Prostate gland (tissue), 2 donors: Measurements from ENCODE around the gene TBC1D7.

ENCODE experiments used
- POLR2A ChIP-seq: fragments of 450-650 bp; IDR thresholded peaks from one replicate; pipeline ENCODE4 v1.6.1; 2016; ENCODE audit warnings: antibody characterized with exemption, mild to moderate bottlenecking
- POLR2AphosphoS5 ChIP-seq: sonication (generic); formaldehyde crosslinking; IDR thresholded peaks from one replicate; pipeline ENCODE4 v1.6.1; 2017; ENCODE audit warnings: antibody characterized with exemption
- TF ChIP-seq, protein P1 (sequence below), 4 experiments: fragments of 200-600 bp in 2 of 4; fragments of 450-650 bp in 2 of 4; sonication (generic) in 2 of 4; IDR thresholded peaks; 1 replicate in 3 of 4; 2 replicates in 1 of 4; pipeline ENCODE4 v1.5.1; 2016 to 2019; ENCODE audit warnings: antibody characterized with exemption in 4 of 4, mild to moderate bottlenecking in 2 of 4, moderate library complexity in 2 of 4

DNA sequence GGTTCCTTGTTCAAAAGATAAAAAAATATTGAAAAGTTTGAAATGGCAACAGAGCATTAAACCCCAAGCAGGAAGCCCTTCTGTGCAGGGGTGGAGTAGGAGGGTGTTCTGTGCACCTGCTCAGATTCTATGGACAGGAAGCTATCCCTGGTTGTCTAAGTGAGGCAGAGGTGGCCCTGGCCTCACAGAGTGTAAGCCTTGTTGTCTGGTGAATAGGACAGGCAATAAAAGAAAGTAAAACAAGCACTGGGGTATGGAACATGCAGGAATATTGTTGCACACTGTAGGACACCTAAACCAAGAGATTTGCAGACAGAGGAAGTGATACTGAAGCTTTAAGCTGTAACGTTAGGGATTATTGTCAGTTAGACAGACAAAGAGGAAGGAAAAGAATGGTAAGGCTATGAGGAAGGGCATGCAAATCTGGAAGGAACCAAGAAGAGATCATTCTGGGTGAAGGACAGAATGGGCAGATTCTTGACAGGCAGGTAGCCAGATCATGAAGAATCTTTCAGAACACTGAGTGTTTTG, 66.8 kb downstream of the TBC1D7 start:
- TF ChIP-seq, protein P1, sequence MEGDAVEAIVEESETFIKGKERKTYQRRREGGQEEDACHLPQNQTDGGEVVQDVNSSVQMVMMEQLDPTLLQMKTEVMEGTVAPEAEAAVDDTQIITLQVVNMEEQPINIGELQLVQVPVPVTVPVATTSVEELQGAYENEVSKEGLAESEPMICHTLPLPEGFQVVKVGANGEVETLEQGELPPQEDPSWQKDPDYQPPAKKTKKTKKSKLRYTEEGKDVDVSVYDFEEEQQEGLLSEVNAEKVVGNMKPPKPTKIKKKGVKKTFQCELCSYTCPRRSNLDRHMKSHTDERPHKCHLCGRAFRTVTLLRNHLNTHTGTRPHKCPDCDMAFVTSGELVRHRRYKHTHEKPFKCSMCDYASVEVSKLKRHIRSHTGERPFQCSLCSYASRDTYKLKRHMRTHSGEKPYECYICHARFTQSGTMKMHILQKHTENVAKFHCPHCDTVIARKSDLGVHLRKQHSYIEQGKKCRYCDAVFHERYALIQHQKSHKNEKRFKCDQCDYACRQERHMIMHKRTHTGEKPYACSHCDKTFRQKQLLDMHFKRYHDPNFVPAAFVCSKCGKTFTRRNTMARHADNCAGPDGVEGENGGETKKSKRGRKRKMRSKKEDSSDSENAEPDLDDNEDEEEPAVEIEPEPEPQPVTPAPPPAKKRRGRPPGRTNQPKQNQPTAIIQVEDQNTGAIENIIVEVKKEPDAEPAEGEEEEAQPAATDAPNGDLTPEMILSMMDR (IDR thresholded peaks at IDR 0.05), result no peak
- TF ChIP-seq POLR2A, result no peak
- no peak for TF ChIP-seq POLR2AphosphoS5
